ENCODE data around the gene ENTPD3. TPM values are rescaled to one million over a fixed set of nuclear protein-coding genes. Genes with fewer than 3 reads are reported as not detected.

Gene ENTPD3
- total and polyA plus RNA-seq, 12 donors = 0.15 to 0.77 (median 0.40) TPM; not detected in 1

DNA sequence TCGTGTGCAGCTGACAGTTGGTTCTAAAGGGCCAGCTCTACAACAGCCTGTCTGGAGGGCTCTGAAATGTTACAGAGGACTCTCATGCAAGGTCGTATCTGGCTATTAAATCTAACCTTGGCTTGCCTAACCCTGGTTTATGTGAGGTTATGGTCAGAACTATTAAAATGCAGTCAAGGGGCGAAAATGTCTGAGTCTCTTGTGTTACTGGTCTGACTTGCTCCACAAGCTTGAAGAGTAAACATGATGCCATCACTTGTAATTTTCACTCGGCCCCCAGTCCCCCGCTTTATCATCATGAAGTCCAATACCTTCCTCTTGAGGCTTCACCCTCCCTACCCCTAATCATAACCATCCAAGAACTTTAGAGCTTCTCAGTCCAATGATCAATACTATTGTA, 9.4 kb downstream of the ENTPD3 start:
- no peaks in the 10 kb centered on the region for H3K9me3 ChIP-seq
- DNase-seq = no peak
- no peak overlapping the region for H3K4me3 ChIP-seq
- H3K4me1 ChIP-seq = no peaks in the 10 kb centered on the region
- H3K27ac ChIP-seq = no peak overlapping the region
- H3K36me3 ChIP-seq = peaks cover 0 to 9% (median 0%) of the 10 kb centered on the region in 9 donors
- ATAC-seq = no peak
- WGBS, 2 donors = 82 to 83% methylated on average over 5 of the region's 5 CpGs
- H3K27me3 ChIP-seq = no peaks in the 10 kb centered on the region
- TF ChIP-seq CTCF (IDR thresholded peaks at IDR 0.05) = no peak
- intact Hi-C loops (cut with DNase I) = no loop called here

DNA sequence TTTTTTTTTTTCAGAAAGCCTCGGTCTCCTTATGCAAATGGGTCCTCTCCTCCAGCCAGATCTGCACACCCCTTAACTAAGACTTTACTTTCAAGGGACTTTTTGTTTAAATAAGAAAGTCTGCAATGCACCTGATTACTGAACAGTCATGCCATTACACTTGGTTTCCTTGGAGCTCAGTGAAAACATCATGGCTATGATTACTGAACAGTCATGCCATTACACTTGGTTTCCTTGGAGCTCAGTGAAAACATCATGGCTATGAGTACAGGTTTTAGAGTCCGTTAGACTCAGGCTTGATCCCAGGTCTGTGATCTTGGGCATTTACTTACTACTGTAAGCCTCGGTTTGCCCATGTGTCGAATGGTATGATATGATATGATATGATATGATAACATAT, 10.1 kb downstream of the ENTPD3 start:
- ATAC-seq (no peak), DNase-seq (no peak)
- 86 to 89% methylated on average over 4 of the region's 4 CpGs for WGBS, 2 donors

GRCh38 chr3:40397912-40398311, 10.9 kb downstream of the ENTPD3 start:
- intact Hi-C loops (cut with DNase I) = no loop called here
- Histone ChIP-seq H3K27me3 (no peaks in the 10 kb centered on the region), H3K36me3 (no peaks in the 10 kb centered on the region), H3K9me3 (no peaks in the 10 kb centered on the region), H3K4me1 (no peaks in the 10 kb centered on the region), H3K4me3 (no peak overlapping the region), H3K27ac (no peak overlapping the region)
- no peak for TF ChIP-seq CTCF (IDR thresholded peaks at IDR 0.05)
- WGBS, 2 donors = 73 to 78% methylated on average over 4 of the region's 4 CpGs
- DNase-seq (no peak), ATAC-seq (no peak)

More for the DNA sequence above, 10.1 kb downstream of the ENTPD3 start:
- Histone ChIP-seq H3K9me3 (no peaks in the 10 kb centered on the region), H3K36me3 (peaks cover 0 to 2% (median 0%) of the 10 kb centered on the region in 9 donors), H3K4me3 (no peak overlapping the region), H3K27me3 (no peaks in the 10 kb centered on the region), H3K4me1 (no peaks in the 10 kb centered on the region), H3K27ac (no peak overlapping the region)
- TF ChIP-seq CTCF (IDR thresholded peaks at IDR 0.05) = no peak
- intact Hi-C loops (cut with DNase I) = no loop called here

DNA sequence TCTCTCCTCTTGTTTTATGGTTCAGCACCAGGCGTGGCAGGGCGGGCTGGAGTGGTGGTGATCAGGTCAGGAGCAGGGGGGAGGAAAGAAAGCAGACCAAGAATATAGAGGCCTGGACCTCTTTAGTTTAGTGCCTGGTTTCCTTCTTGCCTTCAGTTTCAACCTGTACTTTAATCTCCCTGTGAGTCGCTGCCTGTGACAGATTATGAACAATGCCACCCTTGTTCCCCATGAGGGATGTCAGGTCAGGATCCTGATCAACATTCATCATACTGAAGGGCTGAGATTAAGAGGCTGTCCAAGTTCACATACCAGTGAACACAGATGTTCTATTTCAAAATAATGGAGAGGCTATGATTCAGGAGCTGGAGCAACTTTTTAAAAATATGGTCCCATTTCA, 11.4 kb downstream of the ENTPD3 start:
- ATAC-seq (no peak), DNase-seq (no peak)
- no peaks in the 10 kb centered on the region for H3K36me3 ChIP-seq
- no peaks in the 10 kb centered on the region for H3K4me1 ChIP-seq
- WGBS, 2 donors = 64 to 67% methylated on average over 3 of the region's 3 CpGs
- no peaks in the 10 kb centered on the region for H3K9me3 ChIP-seq
- no peaks in the 10 kb centered on the region for H3K27me3 ChIP-seq
- H3K4me3 ChIP-seq = no peak overlapping the region
- H3K27ac ChIP-seq = no peak overlapping the region
- intact Hi-C loops (cut with DNase I) = no loop called here
- TF ChIP-seq CTCF (IDR thresholded peaks at IDR 0.05) = no peak
